NCI-H774 (cell line): Measurements from ENCODE around the gene HPRT1.
"Not testable (repeated sequence)": the region's sequence is repeated elsewhere in the genome, so short reads cannot be mapped to it uniquely, and the experiment has no call there.

Experiments
- DNase-seq: peaks from one replicate; lab custom pipeline; 2025; lab: John Stamatoyannopoulos, UW

The HPRT1 gene

GRCh38 chrX:134460005-134460861 lies at the start of gene HPRT1:
HPRT1 (plus strand) TSS chrX:134460165; CDS start chrX:134460312, 147 bp downstream.
- peak; percentile 79 for DNase-seq

- no peak for DNase-seq
These were observed 43.9 kb upstream of the HPRT1 start for GRCh38 chrX:134416087-134416486.

GRCh38 chrX:134418317-134419113 lies 41.5 kb upstream of the HPRT1 start:
- no peak for DNase-seq

- no peak for DNase-seq
These were observed 40.2 kb upstream of the HPRT1 start for GRCh38 chrX:134419784-134420183.

GRCh38 chrX:134423606-134424005 lies 36.4 kb upstream of the HPRT1 start:
- no peak for DNase-seq

GRCh38 chrX:134426281-134426680 lies 33.7 kb upstream of the HPRT1 start:
- no peak for DNase-seq

GRCh38 chrX:134431894-134432293 lies 28.1 kb upstream of the HPRT1 start:
- DNase-seq = no peak

GRCh38 chrX:134435894-134436293 lies 24.1 kb upstream of the HPRT1 start:
- DNase-seq = no peak

GRCh38 chrX:134443020-134443419 lies 16.9 kb upstream of the HPRT1 start:
- DNase-seq = no peak

GRCh38 chrX:134443461-134443860 lies 16.5 kb upstream of the HPRT1 start:
- no peak for DNase-seq

GRCh38 chrX:134444681-134445080 lies 15.3 kb upstream of the HPRT1 start:
- DNase-seq = no peak

GRCh38 chrX:134452596-134452995 lies 7.4 kb upstream of the HPRT1 start:
- no peak for DNase-seq

- no peak for DNase-seq
These were observed 6.3 kb upstream of the HPRT1 start for GRCh38 chrX:134453631-134454030.

GRCh38 chrX:134454506-134454905 lies 5.5 kb upstream of the HPRT1 start:
- no peak for DNase-seq

- no peak for DNase-seq
These were observed 2.3 kb upstream of the HPRT1 start for GRCh38 chrX:134457708-134458107.

GRCh38 chrX:134459683-134460004 lies 321 bp upstream of the HPRT1 start:
- DNase-seq = no peak

GRCh38 chrX:134460862-134461220 lies 876 bp downstream of the HPRT1 start:
- no peak for DNase-seq

GRCh38 chrX:134461437-134461836 lies 1.5 kb downstream of the HPRT1 start:
- DNase-seq = no peak

- DNase-seq = no peak
These were observed 3.0 kb downstream of the HPRT1 start for GRCh38 chrX:134462927-134463326.

GRCh38 chrX:134464453-134464852 lies 4.5 kb downstream of the HPRT1 start:
- not testable (repeated sequence) for DNase-seq

- no peak for DNase-seq
These were observed 9.5 kb downstream of the HPRT1 start for GRCh38 chrX:134469486-134469885.

- DNase-seq = no peak
These were observed 10.0 kb downstream of the HPRT1 start for GRCh38 chrX:134470013-134470412.

- DNase-seq = no peak
These were observed 12.1 kb downstream of the HPRT1 start for GRCh38 chrX:134472041-134472440.
